Effector CD8-positive, alpha-beta T cell (primary cell): ENCODE data around the gene SLCO1A2.
"Not testable (repeated sequence)": the region's sequence is repeated elsewhere in the genome, so short reads cannot be mapped to it uniquely, and the experiment has no call there.

Experiments used
- DNase-seq: peaks from one replicate; lab custom pipeline; 2025; lab: John Stamatoyannopoulos, UW
- total RNA-seq, 4 experiments: gene quantifications; one replicate each; lab custom pipeline; 2026; lab: John Stamatoyannopoulos, UW

The SLCO1A2 gene, protein sequence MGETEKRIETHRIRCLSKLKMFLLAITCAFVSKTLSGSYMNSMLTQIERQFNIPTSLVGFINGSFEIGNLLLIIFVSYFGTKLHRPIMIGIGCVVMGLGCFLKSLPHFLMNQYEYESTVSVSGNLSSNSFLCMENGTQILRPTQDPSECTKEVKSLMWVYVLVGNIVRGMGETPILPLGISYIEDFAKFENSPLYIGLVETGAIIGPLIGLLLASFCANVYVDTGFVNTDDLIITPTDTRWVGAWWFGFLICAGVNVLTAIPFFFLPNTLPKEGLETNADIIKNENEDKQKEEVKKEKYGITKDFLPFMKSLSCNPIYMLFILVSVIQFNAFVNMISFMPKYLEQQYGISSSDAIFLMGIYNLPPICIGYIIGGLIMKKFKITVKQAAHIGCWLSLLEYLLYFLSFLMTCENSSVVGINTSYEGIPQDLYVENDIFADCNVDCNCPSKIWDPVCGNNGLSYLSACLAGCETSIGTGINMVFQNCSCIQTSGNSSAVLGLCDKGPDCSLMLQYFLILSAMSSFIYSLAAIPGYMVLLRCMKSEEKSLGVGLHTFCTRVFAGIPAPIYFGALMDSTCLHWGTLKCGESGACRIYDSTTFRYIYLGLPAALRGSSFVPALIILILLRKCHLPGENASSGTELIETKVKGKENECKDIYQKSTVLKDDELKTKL
- total RNA-seq: 0 to 0.18 (median 0) reads per million in 4 experiments

DNA sequence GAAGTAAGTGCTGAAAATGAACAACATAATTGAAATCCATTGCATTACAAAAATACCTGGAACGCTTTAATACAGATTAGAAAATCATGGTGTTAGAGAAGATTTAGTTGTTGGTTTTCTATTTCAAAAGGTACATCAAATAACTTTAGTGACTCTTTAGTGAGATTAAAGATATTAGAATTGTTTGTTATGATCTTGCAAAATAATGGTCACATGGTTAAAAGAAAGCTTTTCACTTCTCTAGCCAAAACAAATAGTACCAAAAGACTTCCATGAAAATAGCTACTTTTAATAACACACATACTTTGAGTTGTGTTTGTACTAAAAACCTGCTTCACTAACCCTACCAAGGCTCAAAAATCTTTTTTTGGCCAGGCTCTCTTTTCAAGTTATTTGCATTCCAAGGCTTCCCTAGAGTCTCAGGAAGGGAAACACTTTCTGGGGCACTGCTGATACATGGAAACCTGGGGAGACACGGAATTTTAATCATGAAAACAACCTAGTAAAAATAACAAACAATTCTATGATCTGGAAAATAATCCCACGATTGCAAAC, at the start of gene SLCO1A2:
SLCO1A2 (minus strand) TSS at position 147 of the 555 bp plus-strand sequence. CDS start 270 bp downstream, outside the sequence.
- no peak for DNase-seq

DNA sequence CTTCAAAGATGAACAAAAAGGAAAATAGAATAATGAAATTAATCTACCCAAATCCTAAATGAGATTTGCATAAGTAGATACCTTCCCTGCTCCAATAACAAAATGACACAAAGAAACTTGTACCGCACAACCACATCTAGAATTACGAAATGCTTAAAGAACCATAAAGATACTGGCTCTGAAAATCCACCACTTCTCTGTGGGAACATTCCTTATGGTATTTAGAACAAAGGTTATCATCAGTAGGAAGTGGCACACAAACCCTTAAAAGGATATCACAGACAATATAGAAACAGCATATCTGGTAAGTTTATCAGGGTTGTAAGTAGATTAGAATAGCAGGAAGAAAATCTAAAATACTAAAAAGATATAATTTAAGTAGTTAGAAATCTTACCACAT, 49.5 kb upstream of the SLCO1A2 start:
- no peak for DNase-seq

DNA sequence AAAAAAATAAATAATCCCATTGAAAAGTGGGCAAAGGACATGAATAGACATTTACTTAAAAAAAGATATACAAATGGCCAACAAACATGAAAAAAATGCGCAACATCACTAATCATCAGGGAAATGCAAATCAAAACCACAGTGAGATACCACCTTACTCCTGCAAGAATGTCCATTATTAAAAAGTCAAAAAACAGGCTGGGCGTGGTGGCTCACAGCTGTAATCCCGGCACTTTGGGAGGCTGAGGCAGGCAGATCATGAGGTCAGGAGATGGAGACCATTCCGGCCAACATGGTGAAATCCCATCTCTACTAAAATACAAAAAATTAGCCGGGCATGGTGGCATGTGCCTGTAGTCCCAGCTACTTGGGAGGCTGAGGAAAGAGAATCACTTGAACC, 46.6 kb upstream of the SLCO1A2 start:
- DNase-seq: not testable (repeated sequence)

DNA sequence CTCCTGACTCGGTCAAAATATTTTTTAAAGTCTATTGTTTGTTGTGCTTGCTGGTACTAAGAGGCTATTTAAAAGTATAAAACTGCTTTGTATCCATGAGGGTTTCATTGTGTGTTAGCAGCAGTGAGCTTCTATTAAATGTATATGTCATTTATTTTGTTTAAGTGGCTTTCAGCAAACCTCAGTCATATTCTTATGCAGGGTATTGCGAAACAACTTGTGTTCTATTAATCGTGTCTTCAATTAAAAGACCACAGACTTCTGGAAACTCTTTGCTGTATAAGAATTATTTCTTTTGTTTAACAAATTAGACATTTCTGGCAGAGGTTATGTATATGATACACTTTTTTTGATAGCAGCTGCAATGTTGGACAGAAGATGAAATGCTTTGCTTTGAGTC, 44.5 kb upstream of the SLCO1A2 start:
- no peak for DNase-seq

DNA sequence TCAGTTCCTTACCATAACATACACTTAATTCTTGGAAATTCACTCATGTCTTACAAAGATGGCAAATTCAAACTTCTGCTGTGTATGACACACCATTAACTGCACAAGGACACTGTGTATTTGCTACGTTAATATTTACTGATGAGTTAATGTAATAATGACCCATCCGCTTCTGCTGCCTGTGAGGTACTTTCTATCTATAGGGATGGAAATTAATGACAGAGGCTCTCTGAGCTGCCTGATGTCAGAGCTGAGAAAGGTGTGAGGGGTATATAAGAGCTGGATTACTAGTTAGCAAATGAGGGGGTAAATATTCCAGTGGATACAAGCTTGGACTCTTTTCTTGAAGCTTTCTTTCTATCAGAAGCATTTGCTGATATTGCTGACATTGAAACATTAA, 37.9 kb upstream of the SLCO1A2 start, which contains the start of gene IAPP:
IAPP (plus strand) TSS at position 301 of the 400 bp plus-strand sequence. CDS start 450 bp downstream, outside the sequence.
- DNase-seq: no peak

DNA sequence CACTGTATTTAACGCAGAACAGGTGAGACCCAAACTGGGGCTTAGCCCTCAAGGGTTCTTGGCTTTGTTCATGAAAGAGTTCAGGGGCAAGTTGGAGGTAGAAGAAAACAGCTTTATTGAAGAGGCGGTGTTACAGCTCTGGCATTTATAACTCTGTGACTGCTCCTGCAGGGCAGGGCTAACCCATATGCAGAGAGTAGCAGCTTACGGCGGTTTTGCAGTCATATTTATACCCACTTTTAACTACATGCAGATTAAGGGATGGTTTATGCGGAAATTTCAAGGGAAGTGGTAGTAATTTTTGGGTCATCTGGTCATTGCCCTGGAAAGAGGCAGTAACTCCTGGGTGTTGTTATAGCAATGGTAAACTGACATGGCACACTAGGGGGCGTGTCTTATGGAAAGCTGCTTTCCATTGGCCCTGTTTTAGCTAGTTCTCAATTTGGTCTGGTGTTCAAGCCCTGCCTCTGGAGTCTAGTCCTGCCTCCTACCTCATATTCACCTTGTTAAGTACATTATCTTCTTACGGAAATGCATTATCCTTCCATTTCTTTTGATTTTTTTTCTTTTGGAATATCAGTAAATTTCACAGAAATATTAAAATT, 36.2 kb upstream of the SLCO1A2 start:
- DNase-seq: no peak

DNA sequence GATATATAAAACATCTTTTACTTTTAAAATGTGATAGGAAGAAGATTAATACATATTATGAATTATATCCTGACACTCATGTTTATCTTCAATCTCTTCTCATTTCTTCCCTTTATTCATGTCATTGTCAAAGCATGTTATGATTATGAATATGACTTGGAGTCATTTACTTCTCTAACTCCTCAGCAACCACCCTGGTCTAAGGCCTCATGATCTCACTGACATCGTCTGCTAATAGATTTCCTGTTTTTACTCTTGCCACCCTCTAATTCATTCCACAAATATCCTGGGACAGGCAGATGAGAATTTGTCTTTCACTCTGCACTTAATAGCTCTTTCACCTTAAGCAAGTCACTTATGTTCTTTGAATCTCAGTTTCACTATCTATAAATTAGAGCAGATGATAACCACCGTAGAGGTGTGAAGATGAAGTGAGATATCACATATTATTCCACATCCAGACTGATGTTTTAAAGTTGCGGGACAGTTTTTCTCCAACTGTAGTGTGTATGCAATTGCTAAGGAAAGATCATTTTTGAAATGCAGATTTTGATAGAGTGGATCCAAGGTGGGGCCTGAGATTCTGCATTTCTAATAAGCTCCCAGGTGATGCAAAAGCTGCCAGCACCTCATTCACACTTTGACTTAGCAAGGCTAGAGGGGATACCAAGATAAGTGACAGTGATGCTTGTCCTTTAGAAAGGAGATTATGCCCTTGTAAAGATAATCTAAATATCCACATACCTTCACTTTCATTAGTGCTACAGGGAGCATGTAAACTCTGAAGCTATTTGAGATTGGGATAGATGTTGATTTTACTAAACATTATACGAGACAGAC, 34.6 kb upstream of the SLCO1A2 start:
- no peak for DNase-seq

DNA sequence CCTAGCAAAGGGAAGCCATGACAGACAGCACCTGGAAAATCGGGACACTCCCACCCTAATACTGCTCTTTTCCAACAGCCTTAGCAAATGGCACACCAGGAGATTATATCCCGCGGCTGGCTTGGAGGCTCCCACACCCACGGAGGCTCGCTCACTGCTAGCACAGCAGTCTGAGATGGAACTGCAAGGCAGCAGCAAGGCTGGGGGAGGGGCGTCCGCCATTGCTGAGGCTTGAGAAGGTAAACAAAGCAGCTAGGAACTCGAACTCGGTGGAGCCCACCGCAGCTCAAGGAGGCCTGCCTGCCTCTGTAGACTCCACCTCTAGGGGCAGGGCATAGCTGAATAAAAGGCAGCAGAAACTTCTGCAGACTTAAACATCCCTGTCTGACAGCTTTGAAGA, 25.9 kb upstream of the SLCO1A2 start:
- DNase-seq: not testable (repeated sequence)

DNA sequence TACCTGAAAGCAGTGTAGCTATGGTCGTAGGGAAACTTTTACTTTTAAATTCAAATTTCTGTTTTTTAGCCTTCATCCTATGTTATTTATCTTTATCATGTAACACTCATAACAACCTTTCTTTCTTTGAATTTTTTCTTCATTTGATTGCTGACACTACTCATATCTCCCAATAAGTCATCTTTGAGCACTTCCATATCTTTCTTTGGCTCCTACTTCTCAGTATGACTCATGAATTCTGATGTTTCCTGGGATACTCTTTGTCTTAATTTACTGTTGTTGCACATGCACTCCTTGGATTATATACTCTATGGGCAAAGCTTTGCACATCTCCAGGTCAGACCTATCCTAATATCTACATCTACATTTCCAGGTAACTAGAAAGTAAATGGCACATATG, 19.9 kb upstream of the SLCO1A2 start:
- no peak for DNase-seq

DNA sequence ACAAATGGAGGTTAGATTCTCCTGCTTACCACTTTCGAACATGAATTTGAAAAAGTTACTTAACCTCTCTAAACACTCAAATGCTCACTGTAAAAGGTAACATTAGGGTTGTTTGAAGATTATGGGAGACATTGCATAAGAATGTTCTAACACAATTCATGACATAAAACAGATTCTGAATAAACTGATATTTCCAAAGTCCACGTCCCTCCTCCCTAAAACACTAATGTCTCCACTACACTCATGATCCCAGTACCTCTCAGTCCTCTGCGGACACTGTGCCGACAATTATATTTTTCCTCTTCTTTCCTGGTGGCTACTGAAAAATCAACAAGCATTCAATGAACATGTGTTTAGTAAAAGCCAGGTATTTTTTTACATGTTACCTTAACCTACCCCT, 19.2 kb upstream of the SLCO1A2 start:
- DNase-seq: no peak

DNA sequence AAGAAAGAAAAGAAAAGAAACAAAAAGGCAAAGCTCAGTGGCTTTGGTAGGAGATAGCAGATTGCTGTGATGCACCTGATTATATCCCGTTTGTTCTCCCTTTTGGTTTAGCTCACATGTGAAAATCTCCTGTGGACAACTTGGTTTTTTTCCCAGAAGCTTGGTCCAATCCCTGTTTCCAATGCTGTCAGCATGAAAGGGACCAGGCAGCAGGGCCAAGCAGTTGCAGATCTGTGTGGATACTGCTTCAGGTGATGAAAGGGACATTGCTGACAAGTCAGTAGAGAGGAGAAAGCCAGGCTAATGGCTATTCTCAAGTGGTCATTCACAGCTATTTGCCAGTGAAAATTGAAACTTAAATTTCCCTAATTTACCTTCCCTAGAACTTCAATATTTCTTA, 18.8 kb upstream of the SLCO1A2 start:
- no peak for DNase-seq

DNA sequence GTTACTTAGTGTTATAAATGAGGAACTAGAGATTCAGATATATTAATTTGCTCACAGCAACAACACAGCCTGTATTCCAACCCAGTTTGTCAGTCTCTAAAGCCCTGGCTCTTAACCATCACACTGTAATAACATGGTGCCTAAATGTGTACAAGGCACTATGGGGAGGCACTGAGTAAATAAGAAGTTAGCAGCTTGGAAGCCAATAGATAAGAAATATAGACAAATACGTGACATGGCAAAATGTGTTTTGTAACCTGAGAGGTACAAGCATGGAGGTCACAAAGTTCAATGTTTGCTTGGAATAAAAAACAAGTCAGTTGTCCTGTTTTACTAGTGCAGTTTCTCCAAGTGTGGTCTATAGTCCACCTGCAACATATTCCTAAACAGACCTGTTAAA, 16.3 kb upstream of the SLCO1A2 start:
- DNase-seq: no peak

DNA sequence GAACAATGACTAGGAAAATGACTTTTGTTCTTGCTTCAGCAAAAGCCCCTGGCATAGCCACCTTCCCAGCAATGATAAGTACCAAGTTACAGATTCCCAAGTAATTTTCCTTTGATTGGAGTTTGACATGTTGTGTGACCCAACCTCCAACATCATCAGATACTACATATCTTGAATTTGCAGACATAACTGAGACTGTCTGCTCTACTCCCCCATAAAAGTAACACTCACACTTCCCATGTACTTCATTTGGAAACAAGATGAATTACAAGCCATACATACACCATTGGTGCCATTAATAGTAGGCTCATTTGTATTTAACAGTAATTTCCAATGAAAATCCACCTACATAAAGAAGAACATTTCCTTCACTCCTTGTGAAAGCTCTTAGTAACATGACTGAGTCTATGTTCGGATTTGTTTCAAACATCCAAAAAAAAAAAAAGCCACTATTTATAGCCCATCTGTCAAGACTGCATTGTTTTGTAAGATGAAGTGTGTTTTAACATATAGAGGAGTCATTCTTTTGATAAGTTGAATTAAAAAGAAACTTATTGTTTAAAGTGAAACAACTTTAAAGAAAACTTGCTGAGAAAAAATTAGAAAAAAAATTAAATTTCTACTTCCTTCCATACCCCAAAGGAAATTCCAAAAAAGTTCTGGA, 12.0 kb upstream of the SLCO1A2 start:
- no peak for DNase-seq

DNA sequence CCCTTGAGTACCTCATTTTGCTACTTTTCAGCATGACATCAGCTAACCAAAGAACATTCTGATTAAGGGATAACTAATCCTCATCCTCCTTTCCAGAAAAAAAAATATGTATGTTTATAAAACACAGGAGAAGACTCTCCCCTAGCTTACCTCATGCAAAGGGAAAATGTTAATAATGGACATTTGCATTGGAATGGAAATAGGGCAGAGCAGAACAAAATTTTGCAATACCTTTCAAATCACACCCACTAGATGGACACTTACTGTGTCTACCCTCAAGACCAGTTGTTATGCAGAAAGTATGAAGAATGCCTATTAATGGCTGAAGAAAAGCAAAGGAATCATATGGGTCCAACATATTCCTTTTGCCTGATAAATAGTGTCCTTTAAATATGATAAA, 8.9 kb upstream of the SLCO1A2 start:
- DNase-seq: no peak

DNA sequence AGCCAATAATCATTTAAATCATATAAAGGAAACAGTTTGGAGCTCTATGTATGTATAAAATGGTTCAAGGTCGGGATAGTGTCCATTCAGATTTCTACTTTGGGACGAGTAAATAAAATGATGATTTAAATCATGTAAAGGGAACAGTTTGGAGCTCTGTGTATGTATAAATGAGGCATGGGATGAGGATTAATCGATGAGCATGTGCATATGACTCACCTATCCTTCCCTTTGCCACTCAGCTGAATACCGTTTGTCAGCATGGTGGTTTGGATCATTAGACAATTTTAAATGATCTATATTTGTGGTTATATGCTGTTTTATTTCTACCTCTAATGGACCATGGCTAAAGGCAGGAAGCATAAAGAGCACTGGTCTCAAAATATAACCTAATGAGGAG, 7.1 kb upstream of the SLCO1A2 start:
- no peak for DNase-seq

DNA sequence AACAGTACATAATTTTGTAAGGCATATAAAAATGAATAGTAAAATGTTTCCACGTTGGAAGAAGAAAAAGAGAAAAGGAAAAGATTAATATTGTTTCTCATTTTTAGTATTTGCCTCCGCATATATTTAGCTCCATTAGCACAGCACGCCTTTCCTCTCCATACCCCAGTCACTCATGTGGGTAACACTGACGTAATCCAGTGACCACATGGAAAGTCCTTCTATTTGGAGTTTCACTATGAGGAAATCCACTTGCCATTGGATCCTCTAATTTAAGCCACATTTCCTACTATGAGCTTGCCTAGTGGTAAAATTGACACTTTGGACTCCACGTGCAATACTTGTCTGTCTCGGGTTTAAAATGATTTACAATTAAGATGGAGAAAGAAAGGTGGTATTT, 5.7 kb upstream of the SLCO1A2 start:
- DNase-seq: no peak

DNA sequence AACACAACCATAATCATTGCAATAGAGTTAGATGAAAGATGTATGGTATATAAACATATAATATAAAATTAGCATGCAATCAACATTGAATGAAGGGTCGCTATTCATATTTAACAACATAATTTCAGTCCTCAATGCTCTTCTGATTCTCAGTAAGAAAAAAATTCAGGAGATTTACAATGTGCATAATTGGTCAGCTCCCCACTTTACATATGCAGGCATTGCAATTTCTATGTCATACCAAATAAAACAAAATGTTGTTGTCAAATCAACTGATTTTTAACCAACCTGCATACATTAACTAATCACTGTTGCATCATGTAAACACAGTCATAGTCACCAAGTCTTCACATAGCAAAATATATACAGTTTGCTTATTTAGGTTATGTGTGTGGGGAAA, 5.2 kb upstream of the SLCO1A2 start:
- DNase-seq: no peak

DNA sequence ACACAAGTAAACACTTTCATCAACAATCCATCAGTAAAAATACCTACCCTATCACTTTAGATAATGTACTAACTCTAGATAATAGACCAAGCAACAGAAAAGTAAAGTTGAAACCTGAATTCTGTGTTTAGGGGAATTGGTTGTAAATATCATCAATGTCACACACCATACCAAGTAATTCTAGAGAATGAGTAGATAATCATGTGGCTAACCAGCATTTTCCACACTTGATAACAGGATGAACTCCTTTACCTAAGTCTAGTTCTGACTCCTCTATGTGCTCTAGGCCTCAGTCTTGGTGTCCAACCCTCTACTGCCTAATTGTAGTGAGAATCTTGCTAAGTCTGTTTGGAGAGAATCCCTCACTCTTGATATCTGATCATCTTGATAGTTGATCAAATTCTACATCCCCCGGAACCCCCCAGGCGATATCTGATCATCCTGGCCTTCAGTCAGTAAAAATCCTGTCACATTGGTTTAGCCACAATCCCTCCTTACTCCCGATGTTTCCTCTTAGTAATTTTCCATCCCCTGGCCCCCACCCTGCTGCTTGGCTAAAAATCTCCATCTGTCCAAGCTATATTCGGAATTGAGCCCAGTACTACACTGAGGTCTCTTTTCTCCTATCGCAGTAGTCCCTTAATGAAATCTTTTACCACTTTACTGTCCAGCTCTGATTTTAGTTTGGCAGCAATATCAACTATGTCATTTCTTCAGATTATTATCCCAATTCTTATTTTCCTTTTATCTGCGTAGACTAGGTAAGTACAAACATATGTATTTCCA, 3.4 kb upstream of the SLCO1A2 start:
- DNase-seq: no peak

DNA sequence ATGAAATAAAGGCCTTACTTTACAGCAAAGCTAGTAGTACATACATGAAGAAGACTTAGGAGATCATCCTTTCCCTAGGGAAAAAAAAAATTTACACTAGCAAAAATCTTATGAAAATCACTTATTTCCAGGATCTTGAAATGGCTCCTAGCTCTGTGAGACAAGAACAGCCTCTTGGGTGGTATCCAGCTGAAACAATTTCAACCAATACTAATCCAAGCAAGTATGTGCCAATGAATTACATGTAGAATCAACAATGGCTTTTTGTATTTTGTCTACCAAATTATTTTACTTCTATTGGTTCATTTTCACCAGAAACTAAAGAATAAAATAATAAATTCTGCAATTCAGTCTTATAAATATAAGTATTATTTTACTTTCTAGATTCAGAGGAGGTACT, 2.7 kb upstream of the SLCO1A2 start:
- no peak for DNase-seq

DNA sequence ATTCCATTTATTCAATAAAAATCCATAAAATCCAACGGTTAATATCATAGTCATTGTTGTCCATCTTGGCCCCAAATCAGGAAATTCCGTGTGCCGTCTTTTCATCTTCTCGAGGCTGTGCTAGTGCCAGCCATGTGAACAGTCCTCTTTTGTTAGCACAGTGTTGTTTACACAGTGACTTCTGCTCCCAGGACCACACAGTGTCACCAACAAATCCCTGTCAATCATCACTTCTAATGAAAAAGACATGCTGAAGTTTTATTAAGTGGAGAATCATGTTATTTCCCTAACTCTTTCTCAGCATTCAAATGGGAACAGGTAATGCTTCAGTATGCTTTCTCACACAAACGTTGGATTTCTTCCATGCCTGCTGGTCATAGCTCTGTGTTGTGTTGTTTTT, 1.9 kb upstream of the SLCO1A2 start:
- DNase-seq: no peak
